NT2/D1 (cell line): Measurements from ENCODE around the gene ZNF469.
"Not testable (repeated sequence)": the region's sequence is repeated elsewhere in the genome, so short reads cannot be mapped to it uniquely, and the experiment has no call there.

Experiments
- DNase-seq: peaks from one replicate; pipeline ENCODE4 v3.0.0-alpha.2; 2011; ENCODE audit warnings: low read depth, low spot score
- H3K27me3 ChIP-seq: 2 replicates; pipeline ENCODE4 v1.6.0; 2011; ENCODE audit warnings: mild to moderate bottlenecking; ENCODE audit not compliant: insufficient read length, insufficient read depth
- H3K36me3 ChIP-seq: 2 replicates; pipeline ENCODE4 v1.6.1; 2011; ENCODE audit warnings: mild to moderate bottlenecking, low read length, mixed read lengths; ENCODE audit not compliant: insufficient read depth, insufficient read length
- H3K4me1 ChIP-seq: 2 replicates; pipeline ENCODE4 v1.5.1; 2011; ENCODE audit not compliant: insufficient read depth, insufficient read length
- H3K4me3 ChIP-seq: 2 replicates; pipeline ENCODE4 v1.5.1; 2011; ENCODE audit warnings: low read depth; ENCODE audit not compliant: insufficient read length
- H3K9ac ChIP-seq: 2 replicates; pipeline ENCODE4 v1.6.0; 2011; ENCODE audit warnings: low read depth; ENCODE audit not compliant: insufficient read length
- H3K9me3 ChIP-seq: 2 replicates; pipeline ENCODE4 v1.5.1; 2011; ENCODE audit warnings: mild to moderate bottlenecking, low read length; ENCODE audit not compliant: insufficient read depth
- SUZ12 ChIP-seq: IDR thresholded peaks from 2 replicates; pipeline ENCODE4 v1.6.1; 2011; ENCODE audit not compliant: insufficient read length, insufficient read depth; ENCODE audit errors: extremely low read depth
- YY1 ChIP-seq: IDR thresholded peaks from 2 replicates; pipeline ENCODE4 v1.6.1; 2011; ENCODE audit not compliant: insufficient read length, insufficient read depth
- ZNF274 ChIP-seq: IDR thresholded peaks from 2 replicates; pipeline ENCODE4 v1.6.1; 2011; ENCODE audit warnings: mild to moderate bottlenecking, low read depth, low read length

Gene ZNF469

DNA sequence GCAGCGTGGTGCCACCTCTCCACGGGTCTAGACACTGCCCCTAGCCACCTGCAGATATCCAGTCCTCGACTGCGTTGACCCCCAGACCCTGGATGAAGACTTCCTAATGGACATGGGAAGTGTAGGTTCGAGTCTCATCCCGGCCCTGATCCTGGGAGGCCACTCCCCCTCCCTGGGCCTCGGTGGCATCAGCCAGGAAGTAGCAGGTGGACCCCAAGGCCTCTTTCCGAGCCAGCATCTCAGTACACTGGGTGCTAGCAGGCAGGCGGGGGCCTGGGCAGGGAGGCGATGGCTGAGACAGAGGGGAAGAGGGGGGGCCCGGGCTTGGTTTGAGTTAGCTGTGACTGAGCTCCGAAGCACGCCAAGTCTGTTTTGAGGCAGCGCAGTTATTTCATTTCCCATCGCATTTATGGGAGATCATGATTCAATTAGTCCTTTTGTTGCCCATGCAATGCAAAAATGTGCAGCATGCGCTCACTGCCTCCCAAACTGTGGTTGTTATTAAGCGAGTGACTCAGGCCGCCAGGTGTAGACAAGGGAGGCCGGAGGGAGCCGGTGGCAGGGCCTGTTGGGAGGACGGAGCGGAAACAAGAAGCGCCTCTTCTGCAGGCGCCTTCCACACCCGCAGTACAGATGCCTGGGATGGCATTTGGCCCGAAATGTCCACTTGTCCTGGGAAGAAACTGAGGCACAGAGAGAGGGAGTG is 25.3 kb upstream of the ZNF469 start:
- H3K4me1 ChIP-seq, result peaks cover 14% of the 10 kb centered on the region
- no peak overlapping the region for H3K9ac ChIP-seq
- no peaks in the 10 kb centered on the region for H3K36me3 ChIP-seq
- no peak overlapping the region for H3K4me3 ChIP-seq
- TF ChIP-seq SUZ12 (no peak), YY1 (no peak), ZNF274 (no peak)
- H3K27me3 ChIP-seq, result no peaks in the 10 kb centered on the region
- no peak for DNase-seq
- peaks cover 26% of the 10 kb centered on the region; the same call in 1 of the 2 replicates for H3K9me3 ChIP-seq

DNA sequence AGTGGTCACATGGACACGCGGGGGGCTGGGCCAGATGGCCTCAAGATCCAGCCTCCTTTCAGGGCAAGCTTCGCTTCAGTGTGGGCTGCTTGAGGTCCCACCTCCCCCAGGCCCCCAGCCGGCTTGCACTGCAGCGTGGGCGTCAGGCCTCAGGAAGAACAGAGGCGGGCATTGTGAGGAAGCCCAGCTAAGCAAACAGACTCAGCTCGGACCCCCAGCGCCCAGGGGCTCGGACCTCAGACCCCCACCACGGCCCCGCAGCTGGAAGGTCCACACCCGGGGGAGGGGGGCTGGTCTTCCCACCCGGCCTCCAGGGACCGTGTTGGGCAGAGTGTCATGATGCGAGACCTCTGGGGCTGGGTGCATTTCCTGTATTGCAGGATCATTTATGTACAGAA is 24.7 kb upstream of the ZNF469 start:
- DNase-seq, result no peak

DNA sequence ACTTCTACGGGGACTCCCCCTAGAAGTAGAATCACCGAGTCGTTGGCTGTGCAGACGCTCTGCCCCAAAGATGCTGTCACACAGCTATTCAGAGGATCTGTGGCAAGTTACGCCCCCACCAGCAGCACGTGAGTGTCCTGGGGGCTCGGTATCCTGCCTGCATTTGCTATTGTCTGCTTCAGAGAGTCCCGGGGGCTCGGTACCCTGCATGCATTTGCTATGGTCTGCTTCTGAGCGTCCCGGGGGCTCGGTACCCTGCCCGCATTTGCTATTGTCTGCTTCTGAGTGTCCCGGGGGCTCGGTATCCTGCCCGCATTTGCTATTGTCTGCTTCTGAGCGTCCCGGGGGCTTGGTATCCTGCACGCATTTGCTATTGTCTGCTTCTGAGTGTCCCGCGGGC is 23.8 kb upstream of the ZNF469 start:
- H3K27me3 ChIP-seq, result no peaks in the 10 kb centered on the region
- TF ChIP-seq SUZ12, result no peak
- TF ChIP-seq YY1, result no peak
- no peak for TF ChIP-seq ZNF274
- no peak overlapping the region for H3K4me3 ChIP-seq

More for the DNA sequence above, 24.7 kb upstream of the ZNF469 start:
- no peak for TF ChIP-seq ZNF274
- TF ChIP-seq SUZ12, result no peak
- no peak for TF ChIP-seq YY1
- H3K9ac ChIP-seq, result no peak overlapping the region
- no peak overlapping the region for H3K4me3 ChIP-seq
- peaks cover 14% of the 10 kb centered on the region for H3K4me1 ChIP-seq
- H3K27me3 ChIP-seq, result no peaks in the 10 kb centered on the region
- peaks cover 30% of the 10 kb centered on the region; the same call in 1 of the 2 replicates for H3K9me3 ChIP-seq
- H3K36me3 ChIP-seq, result no peaks in the 10 kb centered on the region

DNA sequence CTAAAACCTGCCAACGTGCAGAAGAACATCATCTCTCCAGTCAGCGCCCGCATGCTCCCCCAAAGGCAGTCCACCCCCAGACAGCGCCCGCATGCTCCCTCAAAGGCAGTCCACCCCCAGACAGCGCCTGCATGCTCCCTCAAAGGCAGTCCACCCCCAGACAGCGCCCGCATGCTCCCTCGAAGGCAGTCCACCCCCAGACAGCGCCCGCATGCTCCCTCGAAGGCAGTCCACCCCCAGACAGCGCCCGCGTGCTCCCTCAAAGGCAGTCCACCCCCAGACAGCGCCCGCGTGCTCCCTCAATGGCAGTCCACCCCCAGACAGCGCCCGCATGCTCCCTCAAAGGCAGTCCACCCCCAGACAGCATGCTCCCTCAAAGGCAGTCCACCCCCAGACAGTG is 22.4 kb upstream of the ZNF469 start:
- H3K4me3 ChIP-seq, H3K36me3 ChIP-seq, H3K9ac ChIP-seq, DNase-seq, H3K27me3 ChIP-seq: not testable (repeated sequence)
- Histone ChIP-seq H3K9me3 (peaks cover 35% of the 10 kb centered on the region; the same call in 1 of the 2 replicates), H3K4me1 (peaks cover 12% of the 10 kb centered on the region)

More for the DNA sequence above, 23.8 kb upstream of the ZNF469 start:
- Histone ChIP-seq H3K36me3 (no peaks in the 10 kb centered on the region), H3K4me1 (peaks cover 14% of the 10 kb centered on the region), H3K9ac (no peak overlapping the region), H3K9me3 (peaks cover 35% of the 10 kb centered on the region; the same call in 1 of the 2 replicates)
- DNase-seq, result no peak

DNA sequence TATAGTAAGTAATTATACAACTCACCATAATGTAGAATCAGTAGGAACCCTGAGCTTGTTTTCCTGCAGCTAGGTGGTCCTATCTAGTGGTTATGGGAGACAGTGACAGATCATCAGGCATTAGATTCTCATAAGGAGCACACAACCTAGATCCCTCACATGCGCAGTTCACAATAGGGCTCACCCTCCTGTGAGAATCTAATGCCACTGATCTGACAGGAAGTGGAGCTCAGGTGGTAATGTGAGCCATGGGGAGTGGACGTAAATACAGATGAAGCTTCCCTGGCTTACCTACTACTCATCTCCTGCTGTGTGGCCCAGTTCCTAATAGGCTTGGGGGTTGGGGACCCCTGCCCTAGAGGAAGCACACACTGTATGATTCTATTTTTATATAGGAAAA is 21.8 kb upstream of the ZNF469 start:
- TF ChIP-seq ZNF274 (no peak), YY1 (no peak), SUZ12 (no peak)
- H3K36me3 ChIP-seq, result no peaks in the 10 kb centered on the region
- no peak for DNase-seq
- no peak overlapping the region for H3K4me3 ChIP-seq
- H3K9ac ChIP-seq, result no peak overlapping the region
- peaks cover 11% of the 10 kb centered on the region for H3K4me1 ChIP-seq
- H3K9me3 ChIP-seq, result peaks cover 35% of the 10 kb centered on the region; the same call in 1 of the 2 replicates
- no peaks in the 10 kb centered on the region for H3K27me3 ChIP-seq

DNA sequence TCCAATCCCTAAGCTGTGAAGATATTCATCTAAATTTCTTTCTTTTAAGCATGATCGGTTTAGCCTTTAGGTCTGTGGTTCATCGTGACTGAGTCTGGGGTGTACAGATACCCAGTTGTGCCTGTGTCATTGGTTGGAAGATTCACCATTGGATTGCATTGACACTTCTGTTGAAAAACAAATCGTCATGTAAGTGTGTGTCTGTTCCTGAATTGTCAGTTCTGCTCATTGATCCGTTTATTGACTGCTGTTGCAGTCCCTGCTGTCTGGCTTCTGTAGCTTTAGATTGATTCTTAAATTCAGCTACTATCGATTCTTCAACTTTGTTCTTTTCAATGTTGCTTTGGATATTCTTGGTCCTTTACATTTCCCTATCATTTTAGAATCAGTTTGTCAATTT is 21.0 kb upstream of the ZNF469 start:
- no peak overlapping the region for H3K4me3 ChIP-seq
- H3K27me3 ChIP-seq, result no peaks in the 10 kb centered on the region
- no peaks in the 10 kb centered on the region for H3K36me3 ChIP-seq
- H3K9ac ChIP-seq, result no peak overlapping the region
- no peak for DNase-seq
- peaks cover 8% of the 10 kb centered on the region for H3K4me1 ChIP-seq
- TF ChIP-seq ZNF274 (no peak), YY1 (no peak)
- H3K9me3 ChIP-seq, result peaks cover 35% of the 10 kb centered on the region; the same call in 1 of the 2 replicates

GRCh38 chr16:88363239-88363891 is 19.4 kb upstream of the ZNF469 start:
- TF ChIP-seq ZNF274 (no peak), SUZ12 (no peak), YY1 (no peak)
- DNase-seq, result no peak
- Histone ChIP-seq H3K4me1 (peaks cover 3% of the 10 kb centered on the region), H3K4me3 (no peak overlapping the region), H3K9ac (no peak overlapping the region), H3K9me3 (peaks cover 35% of the 10 kb centered on the region; the same call in 1 of the 2 replicates), H3K36me3 (no peaks in the 10 kb centered on the region), H3K27me3 (no peaks in the 10 kb centered on the region)
